Activated naive CD8-positive, alpha-beta T cell treated with anti-CD3 and anti-CD28 coated beads, Interleukin-2, amount 50 U/mL, for 16 hours (primary cell): ENCODE results near the gene HSPA12A.

ENCODE experiments used
- DNase-seq: peaks from one replicate; pipeline ENCODE4 v3.0.0-alpha.2; 2020; ENCODE audit warnings: low read depth, low spot score

The HSPA12A gene

GRCh38 chr10:116631871-116632295 is 110.5 kb downstream of the HSPA12A start:
- no peak for DNase-seq

- DNase-seq: no peak
Observed at GRCh38 chr10:116630020-116630419, 112.3 kb downstream of the HSPA12A start.

- DNase-seq: no peak
Observed at GRCh38 chr10:116629340-116629739, 113.0 kb downstream of the HSPA12A start.

GRCh38 chr10:116627386-116627933 is 114.9 kb downstream of the HSPA12A start:
- no peak for DNase-seq

- no peak for DNase-seq
Observed at GRCh38 chr10:116626815-116627214, 115.6 kb downstream of the HSPA12A start.

- DNase-seq: no peak
Observed at GRCh38 chr10:116625845-116626244, 116.5 kb downstream of the HSPA12A start.

GRCh38 chr10:116621934-116622655 is 120.3 kb downstream of the HSPA12A start:
- no peak for DNase-seq

GRCh38 chr10:116621476-116621875 is 120.9 kb downstream of the HSPA12A start:
- DNase-seq: no peak
